ENCODE measurements around the gene SPG11.

DNA sequence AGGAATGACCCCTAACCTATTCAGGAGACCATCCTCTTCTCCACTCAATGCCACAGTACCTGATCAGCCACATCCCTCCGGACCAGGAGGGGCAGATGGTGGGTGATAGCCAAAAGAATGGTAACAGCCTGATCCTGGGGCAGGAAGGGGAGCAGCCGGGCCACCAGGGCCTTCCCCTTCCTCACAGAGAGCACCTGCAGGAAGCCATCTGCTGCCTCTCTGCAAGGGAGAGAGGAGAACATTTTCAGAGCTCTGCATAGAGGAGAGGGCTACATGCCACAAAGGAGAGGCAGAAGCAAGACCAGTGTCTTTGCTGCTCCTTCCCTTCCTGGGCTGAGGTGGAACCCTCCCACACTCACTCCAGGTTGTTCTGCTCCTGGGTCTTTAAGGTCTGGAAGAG, 5.5 kb upstream of the SPG11 start:
- TF ChIP-seq CTCF (IDR thresholded peaks at IDR 0.05; ENCODE audit: low read depth, low read length) (no peak), POLR2A (IDR thresholded peaks at IDR 0.05; ENCODE audit: extremely low read depth, insufficient read length) (no peak)
